HepG2 (cell line): ENCODE data around the gene SRR. TPM values are rescaled to one million over a fixed set of nuclear protein-coding genes. Genes with fewer than 3 reads are reported as not detected.

Source experiments
- ATAC-seq: fragments of 200-7000 bp; cut with Tn5 transposase; 3 replicates; pipeline ENCODE4 v1.9.1; 2020; ENCODE audit warnings: mild to moderate bottlenecking, moderate library complexity
- BruUV-seq: library from RNA; stranded (reverse); fragments of 400-500 nt; replicated peaks from 2 replicates; lab custom pipeline; 2021; lab: Mats Ljungman, UMichigan
- CTCF ChIA-PET: fragments of 300-600 bp; formaldehyde crosslinking; extraction: SDS; loops from one replicate; lab custom pipeline; 2021; ENCODE audit warnings: low total read pairs, inconsistent platforms, low intra/inter-chr PET ratio; lab: Yijun Ruan, JAX
- POLR2A ChIA-PET: fragments of 350-600 bp; sonication (Branson Sonifier 250); formaldehyde crosslinking; loops from one replicate; lab custom pipeline; 2020; ENCODE audit warnings: antibody characterized with exemption, inconsistent platforms; lab: Yijun Ruan, JAX
- DNase-seq: peaks from one replicate; pipeline ENCODE4 v3.0.0-alpha.2; 2015; ENCODE audit warnings: low spot score
- FAIRE-seq: peaks from 3 replicates; lab custom pipeline; 2011; peaks lifted over from hg19 to GRCh38; lab: Jason Lieb, UNC
- H2AFZ ChIP-seq: one replicate; pipeline ENCODE4 v1.6.1; 2011; ENCODE audit warnings: low read length, inconsistent platforms
- H3K27ac ChIP-seq: fragments of 300-600 bp; 3 replicates; pipeline ENCODE4 v1.8.0; 2011; ENCODE audit warnings: mixed run types, mild to moderate bottlenecking, mixed read lengths, low read length, inconsistent platforms; ENCODE audit not compliant: insufficient read depth; ENCODE audit errors: extremely low read length
- H3K27me3 ChIP-seq, 2 experiments: fragments of 200-600 bp in 1 of 2; 2 replicates in 1 of 2; 3 replicates in 1 of 2; pipeline versions ENCODE4 v1.6.0 to v1.8.0; 2011; ENCODE audit warnings: low read length in 2 of 2, mild to moderate bottlenecking in 2 of 2, moderate library complexity in 2 of 2, inconsistent platforms in 1 of 2; ENCODE audit not compliant: insufficient read depth in 2 of 2, control insufficient read depth in 1 of 2
- H3K36me3 ChIP-seq, 2 experiments: fragments of 200-600 bp in 1 of 2; replicated peaks in 1 of 2; 2 replicates in 1 of 2; 3 replicates in 1 of 2; pipeline versions ENCODE4 v1.5.1 to v1.8.0; 2011; ENCODE audit warnings: low read length in 2 of 2, inconsistent platforms in 1 of 2; ENCODE audit not compliant: insufficient read depth in 2 of 2, control insufficient read depth in 1 of 2
- H3K4me1 ChIP-seq: 2 replicates; pipeline ENCODE4 v1.5.1; 2012; ENCODE audit warnings: low read length, inconsistent platforms; ENCODE audit not compliant: insufficient read depth
- H3K4me2 ChIP-seq: 2 replicates; pipeline ENCODE4 v1.6.0; 2011; ENCODE audit warnings: low read depth, low read length, inconsistent platforms
- H3K4me3 ChIP-seq, 3 experiments: fragments of 200-600 bp in 1 of 3; sonication (generic), shearing (Covaris generic) in 1 of 3; replicated peaks in 1 of 3; 2 replicates each; pipeline ENCODE4 v1.5.1; 2011 to 2016; ENCODE audit warnings: low read length in 3 of 3, inconsistent platforms in 2 of 3, low read depth in 2 of 3, mild to moderate bottlenecking in 2 of 3, control low read depth in 1 of 3, mixed read lengths in 1 of 3; ENCODE audit not compliant: insufficient read depth in 1 of 3
- H3K79me2 ChIP-seq: one replicate; pipeline ENCODE4 v1.6.1; 2011; ENCODE audit warnings: low read length, inconsistent platforms; ENCODE audit not compliant: insufficient read depth
- H3K9ac ChIP-seq: 2 replicates; pipeline ENCODE4 v1.6.0; 2011; ENCODE audit warnings: mild to moderate bottlenecking, low read depth, low read length, inconsistent platforms; ENCODE audit not compliant: insufficient read depth
- H3K9me3 ChIP-seq: 2 replicates; pipeline ENCODE4 v1.5.1; 2012; ENCODE audit warnings: mild to moderate bottlenecking, low read length
- H4K20me1 ChIP-seq: 2 replicates; pipeline ENCODE4 v1.6.0; 2011; ENCODE audit warnings: inconsistent platforms, mild to moderate bottlenecking, low read length, moderate library complexity; ENCODE audit not compliant: insufficient read depth
- AGO2 ChIP-seq: fragments of 200-400 bp; formaldehyde crosslinking; optimal IDR thresholded peaks from 2 replicates; pipeline ENCODE3; 2017; ENCODE audit warnings: mild to moderate bottlenecking, low read depth, low read length, moderate library complexity
- ASH2L ChIP-seq: fragments of 300-600, 200-600 bp; sonication (generic); IDR thresholded peaks from 2 replicates; pipeline ENCODE4 v1.7.0; 2017; ENCODE audit warnings: low read depth, mild to moderate bottlenecking, moderate library complexity, mixed read lengths, low read length; ENCODE audit not compliant: insufficient read length
- ZNF350 ChIP-seq: sonication (generic); formaldehyde crosslinking; IDR thresholded peaks from 2 replicates; pipeline ENCODE4 v1.4.0; 2020; ENCODE audit warnings: mild to moderate bottlenecking, low read depth, missing genetic modification reagents, borderline replicate concordance
- WGBS: methylation state at CpG from one replicate; pipeline ENCODE4 v1.1.6; 2017; ENCODE audit warnings: low lambda C conversion rate; 5-methylcytosine and 5-hydroxymethylcytosine counted together
- in situ Hi-C: cut with HindIII; loops from 2 replicates; pipeline ENCODE4 v1.10.0; 2017; ENCODE audit warnings: low pct_unique_long_range_greater_than_20kb; ENCODE audit not compliant: extremely low pct_ligation_motif_present
- intact Hi-C: fragments of 100-400 bp; cut with micrococcal nuclease; formaldehyde crosslinking; loops from one replicate; pipeline ENCODE4 v1.10.0; 2022; ENCODE audit not compliant: unreplicated experiment
- polyA plus RNA-seq, 8 experiments: library from polyadenylated mRNA; depleted of rRNA in 3 of 8; stranded (reverse) in 7 of 8; unstranded in 1 of 8; fragments of >200 nt; fragmentation: Illumina TruSeq in 4 of 8; extraction: Trizol in 4 of 8; gene quantifications; 2 replicates each; pipeline versions ENCODE4 v1.2.1 to v1.2.3, GENCODE V29; 2011 to 2016; ENCODE audit warnings: low read depth in 4 of 8, missing spikeins in 1 of 8, mixed read lengths in 1 of 8; ENCODE audit not compliant: insufficient read depth in 1 of 8
- small RNA-seq, 3 experiments: library from RNA; depleted of rRNA; stranded (forward); fragments of <200 nt; gene quantifications; one replicate each; pipeline ENCODE3, GENCODE V24; 2012; ENCODE audit warnings: low read depth in 2 of 3, low replicate concordance in 1 of 3; ENCODE audit not compliant: insufficient read length in 3 of 3, insufficient read depth in 2 of 3
- total RNA-seq, 5 experiments: library from RNA; depleted of rRNA; stranded (reverse); fragments of >200 nt; fragmentation: Illumina TruSeq; extraction: Trizol; gene quantifications; 2 replicates each; pipeline ENCODE4 v1.2.3, GENCODE V29; 2016; ENCODE audit warnings: low read depth in 1 of 5

SRR gene
- total and polyA plus RNA-seq, 2 of the 13 experiments (the other 11 are each of a cell fraction or from before 2014, with no cell fraction given) = 3.6 to 7.8 TPM

DNA sequence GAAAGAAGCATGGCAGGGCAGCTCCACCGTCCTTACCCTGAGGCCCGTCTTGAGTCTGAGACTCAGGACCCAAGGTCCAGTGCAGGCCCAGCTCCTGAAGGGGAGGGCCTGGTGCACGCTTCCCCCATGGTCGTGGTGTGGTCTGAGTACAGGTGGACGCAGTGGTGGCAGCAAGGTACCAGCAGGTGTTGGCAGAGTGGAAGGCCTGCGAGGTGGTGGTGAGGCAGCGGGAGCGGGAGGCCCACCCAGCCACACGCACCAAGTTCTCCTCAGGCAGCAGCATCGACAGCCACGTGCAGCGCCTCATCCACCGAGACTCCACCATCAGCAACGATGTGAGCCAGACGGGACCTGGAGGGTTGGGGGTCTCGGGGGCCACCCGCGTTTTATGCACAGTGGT, 69.4 kb downstream of the SRR start:
- TF ChIP-seq ASH2L (no peak), ZNF350 (CRISPR knock-in tag) (no peak), AGO2 (peak; percentile 65)

More for the DNA sequence above, 69.4 kb downstream of the SRR start:
- WGBS = 98% methylated on average over 12 of the region's 18 CpGs
- no peak for FAIRE-seq
- Histone ChIP-seq H3K27me3 (no peaks in the 10 kb centered on the region), H4K20me1 (no peaks in the 10 kb centered on the region), H3K4me3 (no peak overlapping the region), H3K4me1 (no peaks in the 10 kb centered on the region), H3K36me3 (peaks cover 7 to 8% of the 10 kb centered on the region in 2 experiments; a peak in 3 of 5 replicates), H2AFZ (no peak overlapping the region), H3K4me2 (no peak overlapping the region), H3K27ac (no peak overlapping the region), H3K9ac (no peak overlapping the region), H3K9me3 (no peaks in the 10 kb centered on the region), H3K79me2 (no peaks in the 10 kb centered on the region)
- BruUV-seq = no TSS peak
- in situ Hi-C loops (no loop called here), intact Hi-C loops (no loop called here)
- ChIA-PET POLR2A (no interaction called here), CTCF (no interaction called here)
- no peak for ATAC-seq
- no peak for DNase-seq

Small RNAs within 50 kb of the gene (small RNA-seq; reads per million reads assigned to genes)
- gene AC006435.3 (0 reads per million in 3 experiments), gene SNORD91A (158 to 1,250 (median 295) reads per million in 3 experiments), gene SNORD91B (9.1 to 50.1 (median 30.9) reads per million in 3 experiments)

Other genes starting within 250 kb of the SRR start
- 0.31 TPM in 1 of 2 replicates, not detected in the other for gene HIC1, start 248.8 kb upstream of the SRR start, total RNA-seq (2016; rRNA removed; fragmentation: Illumina TruSeq; extraction: Trizol)
- gene HIC1, start 248.8 kb upstream of the SRR start, polyA plus RNA-seq (2011; rRNA removed) = 0.04 and 0.10 TPM in 2 replicates
- gene SMG6, start 165 bp upstream of the SRR start, total RNA-seq (2016; rRNA removed; fragmentation: Illumina TruSeq; extraction: Trizol) = 14.6 and 15.4 TPM in 2 replicates
- 4.6 and 5.8 TPM in 2 replicates for gene SMG6, start 165 bp upstream of the SRR start, polyA plus RNA-seq (2011; rRNA removed)
- gene TSR1, start 32.5 kb downstream of the SRR start, total RNA-seq (2016; rRNA removed; fragmentation: Illumina TruSeq; extraction: Trizol) = 65.8 and 75.8 TPM in 2 replicates
- gene TSR1, start 32.5 kb downstream of the SRR start, polyA plus RNA-seq (2011; rRNA removed) = 7.1 and 7.2 TPM in 2 replicates
- gene SGSM2, start 33.6 kb downstream of the SRR start, total RNA-seq (2016; rRNA removed; fragmentation: Illumina TruSeq; extraction: Trizol) = 11.3 and 30.4 TPM in 2 replicates
- 51.3 and 65.4 TPM in 2 replicates for gene SGSM2, start 33.6 kb downstream of the SRR start, polyA plus RNA-seq (2011; rRNA removed)
- gene MNT, start 97.1 kb downstream of the SRR start, total RNA-seq (2016; rRNA removed; fragmentation: Illumina TruSeq; extraction: Trizol) = 2.3 and 3.5 TPM in 2 replicates
- gene MNT, start 97.1 kb downstream of the SRR start, polyA plus RNA-seq (2011; rRNA removed) = 1.8 and 2.1 TPM in 2 replicates
- gene METTL16, start 207.9 kb downstream of the SRR start, total RNA-seq (2016; rRNA removed; fragmentation: Illumina TruSeq; extraction: Trizol) = 18.5 and 28.9 TPM in 2 replicates
- 10.5 and 11.6 TPM in 2 replicates for gene METTL16, start 207.9 kb downstream of the SRR start, polyA plus RNA-seq (2011; rRNA removed)